ENCODE data around the gene VSIR. TPM values are rescaled to one million over a fixed set of nuclear protein-coding genes. Genes with fewer than 3 reads are reported as not detected.

Gene VSIR
- total RNA-seq, 4 donors from 2014 or later: 37.8 to 118 (median 90.3) TPM

DNA sequence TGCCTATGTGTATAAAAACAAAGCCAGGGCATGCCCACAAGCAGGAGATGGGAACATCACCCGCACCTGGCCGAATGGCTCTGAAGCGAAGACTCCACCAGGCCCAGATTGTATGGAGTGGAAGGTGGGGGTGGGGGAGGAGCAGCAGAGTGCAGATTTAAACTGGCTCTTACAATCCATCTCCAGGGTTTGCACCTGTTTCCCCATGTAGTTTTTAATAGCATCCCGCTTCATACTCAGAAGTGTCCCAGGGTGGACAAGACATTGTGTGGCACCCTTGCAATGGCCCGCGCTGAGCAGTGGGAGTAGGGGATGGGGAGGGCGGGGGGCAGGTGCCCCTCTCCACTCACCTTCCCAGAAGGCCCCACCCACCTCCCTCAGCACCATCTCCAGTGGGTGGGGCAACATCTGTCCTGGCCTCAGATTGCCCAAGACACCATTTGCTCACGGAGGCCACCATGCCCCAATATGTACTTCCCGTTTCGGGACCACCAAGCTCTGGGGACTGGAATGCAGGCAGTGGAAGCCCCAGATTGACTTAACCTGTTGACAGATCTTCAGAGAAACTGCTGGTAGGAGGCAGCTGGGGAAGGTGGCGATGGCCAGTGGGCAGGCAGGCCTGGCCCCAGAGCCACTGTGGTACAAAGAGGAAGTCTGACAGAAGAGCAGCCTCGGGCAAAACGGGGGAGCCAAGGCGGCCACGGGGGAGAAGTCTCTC, 23.0 kb downstream of the VSIR start:
- peaks cover 37 to 59% (median 58%) of the 10 kb centered on the region in 4 donors for H3K36me3 ChIP-seq
- H3K27me3 ChIP-seq: no peaks in the 10 kb centered on the region
- TF ChIP-seq EP300 (IDR thresholded peaks at IDR 0.05): no peak
- TF ChIP-seq, protein P1, sequence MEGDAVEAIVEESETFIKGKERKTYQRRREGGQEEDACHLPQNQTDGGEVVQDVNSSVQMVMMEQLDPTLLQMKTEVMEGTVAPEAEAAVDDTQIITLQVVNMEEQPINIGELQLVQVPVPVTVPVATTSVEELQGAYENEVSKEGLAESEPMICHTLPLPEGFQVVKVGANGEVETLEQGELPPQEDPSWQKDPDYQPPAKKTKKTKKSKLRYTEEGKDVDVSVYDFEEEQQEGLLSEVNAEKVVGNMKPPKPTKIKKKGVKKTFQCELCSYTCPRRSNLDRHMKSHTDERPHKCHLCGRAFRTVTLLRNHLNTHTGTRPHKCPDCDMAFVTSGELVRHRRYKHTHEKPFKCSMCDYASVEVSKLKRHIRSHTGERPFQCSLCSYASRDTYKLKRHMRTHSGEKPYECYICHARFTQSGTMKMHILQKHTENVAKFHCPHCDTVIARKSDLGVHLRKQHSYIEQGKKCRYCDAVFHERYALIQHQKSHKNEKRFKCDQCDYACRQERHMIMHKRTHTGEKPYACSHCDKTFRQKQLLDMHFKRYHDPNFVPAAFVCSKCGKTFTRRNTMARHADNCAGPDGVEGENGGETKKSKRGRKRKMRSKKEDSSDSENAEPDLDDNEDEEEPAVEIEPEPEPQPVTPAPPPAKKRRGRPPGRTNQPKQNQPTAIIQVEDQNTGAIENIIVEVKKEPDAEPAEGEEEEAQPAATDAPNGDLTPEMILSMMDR (IDR thresholded peaks at IDR 0.05): no peak
- no peak for TF ChIP-seq POLR2AphosphoS5 (IDR thresholded peaks at IDR 0.05)
- no peak for TF ChIP-seq POLR2A (IDR thresholded peaks at IDR 0.05; ENCODE audit: low read depth)
- H3K4me1 ChIP-seq: peaks cover 72 to 91% (median 86%) of the 10 kb centered on the region in 4 donors
- intact Hi-C loops (cut with DNase I): no loop called here
- DNase-seq (ENCODE audit: extremely low spot score): no peak
- H3K4me3 ChIP-seq: no peak overlapping the region
- no peaks in the 10 kb centered on the region for H3K9me3 ChIP-seq
- H3K27ac ChIP-seq (replicated peaks in 1 of 4): peak overlapping the region; percentile 64 to 76 (median 68)
- WGBS: 80% methylated on average over 14 of the region's 15 CpGs

DNA sequence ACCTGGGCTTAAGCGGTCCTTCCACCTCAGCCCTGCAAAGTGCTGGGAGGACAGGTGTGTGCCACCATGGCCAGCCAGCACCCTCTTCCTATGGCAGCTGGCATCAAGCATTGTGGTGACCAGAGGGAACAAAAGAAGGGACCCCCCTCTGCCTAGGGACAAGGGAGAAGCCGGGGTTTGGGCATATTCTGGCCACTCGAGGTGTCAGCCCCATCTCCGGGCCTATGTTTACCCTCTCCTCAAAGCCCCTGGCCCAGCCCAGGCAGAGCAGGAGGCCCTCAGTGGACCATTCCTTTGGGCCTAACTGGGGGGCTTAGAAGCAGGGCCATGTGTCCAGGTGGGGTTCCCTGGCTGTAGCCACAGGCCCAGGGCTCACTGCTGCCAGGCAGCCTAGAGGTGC, 23.9 kb downstream of the VSIR start:
- Histone ChIP-seq H3K4me3 (no peak overlapping the region), H3K36me3 (peaks cover 35 to 50% (median 49%) of the 10 kb centered on the region in 4 donors), H3K9me3 (no peaks in the 10 kb centered on the region), H3K27me3 (no peaks in the 10 kb centered on the region), H3K4me1 (peaks cover 65 to 83% (median 78%) of the 10 kb centered on the region in 4 donors), H3K27ac (replicated peaks in 1 of 4) (peak overlapping the region; percentile 64 to 76 (median 68))
- no peak for DNase-seq (ENCODE audit: extremely low spot score)
- intact Hi-C loops (cut with DNase I): no loop called here
- TF ChIP-seq POLR2AphosphoS5 (IDR thresholded peaks at IDR 0.05) (no peak), EP300 (IDR thresholded peaks at IDR 0.05) (no peak), POLR2A (IDR thresholded peaks at IDR 0.05; ENCODE audit: low read depth) (no peak)
- TF ChIP-seq, protein P1 (IDR thresholded peaks at IDR 0.05): no peak
- WGBS: 86% methylated on average over 1 of the region's 4 CpGs

DNA sequence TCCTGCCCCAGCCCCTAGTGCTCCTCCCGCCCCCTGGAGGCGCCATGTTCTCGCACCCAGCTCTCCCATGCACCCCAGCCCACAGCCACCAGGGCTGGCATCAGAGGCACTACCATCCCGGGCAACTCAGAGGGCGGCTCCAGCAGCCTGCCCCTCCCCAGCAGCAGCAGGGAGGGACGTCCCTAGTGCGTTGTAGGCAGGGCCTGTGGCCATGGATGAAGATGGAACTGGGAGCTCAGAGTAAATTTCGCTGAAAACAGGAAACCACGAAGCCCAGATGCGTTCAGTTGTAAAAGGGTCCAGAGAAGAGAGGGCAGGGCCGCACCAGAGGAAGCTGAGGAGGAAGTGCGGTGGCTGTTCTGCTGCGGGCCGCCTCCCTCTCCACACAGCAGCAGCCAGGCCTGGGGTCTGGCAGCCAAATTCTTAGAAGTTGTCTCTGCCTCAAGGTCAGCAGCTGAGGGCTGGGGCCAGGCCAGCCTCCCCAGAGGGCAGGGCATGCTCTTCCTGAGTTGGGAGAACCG, 24.6 kb downstream of the VSIR start:
- peaks cover 58 to 76% (median 71%) of the 10 kb centered on the region in 4 donors for H3K4me1 ChIP-seq
- no peak overlapping the region for H3K4me3 ChIP-seq
- TF ChIP-seq POLR2AphosphoS5 (IDR thresholded peaks at IDR 0.05): peak; percentile 54 to 55
- no peak for TF ChIP-seq EP300 (IDR thresholded peaks at IDR 0.05)
- TF ChIP-seq, protein P1 (IDR thresholded peaks at IDR 0.05): no peak
- TF ChIP-seq POLR2A (IDR thresholded peaks at IDR 0.05; ENCODE audit: low read depth): no peak
- 32% methylated on average over 5 of the region's 15 CpGs for WGBS
- no peaks in the 10 kb centered on the region for H3K27me3 ChIP-seq
- intact Hi-C loops (cut with DNase I): no loop called here
- DNase-seq (ENCODE audit: extremely low spot score): peak; percentile 94
- H3K9me3 ChIP-seq: no peaks in the 10 kb centered on the region
- H3K36me3 ChIP-seq: peaks cover 29 to 43% (median 43%) of the 10 kb centered on the region in 4 donors
- H3K27ac ChIP-seq (replicated peaks in 1 of 4): peak overlapping the region; percentile 64 to 76 (median 68)

DNA sequence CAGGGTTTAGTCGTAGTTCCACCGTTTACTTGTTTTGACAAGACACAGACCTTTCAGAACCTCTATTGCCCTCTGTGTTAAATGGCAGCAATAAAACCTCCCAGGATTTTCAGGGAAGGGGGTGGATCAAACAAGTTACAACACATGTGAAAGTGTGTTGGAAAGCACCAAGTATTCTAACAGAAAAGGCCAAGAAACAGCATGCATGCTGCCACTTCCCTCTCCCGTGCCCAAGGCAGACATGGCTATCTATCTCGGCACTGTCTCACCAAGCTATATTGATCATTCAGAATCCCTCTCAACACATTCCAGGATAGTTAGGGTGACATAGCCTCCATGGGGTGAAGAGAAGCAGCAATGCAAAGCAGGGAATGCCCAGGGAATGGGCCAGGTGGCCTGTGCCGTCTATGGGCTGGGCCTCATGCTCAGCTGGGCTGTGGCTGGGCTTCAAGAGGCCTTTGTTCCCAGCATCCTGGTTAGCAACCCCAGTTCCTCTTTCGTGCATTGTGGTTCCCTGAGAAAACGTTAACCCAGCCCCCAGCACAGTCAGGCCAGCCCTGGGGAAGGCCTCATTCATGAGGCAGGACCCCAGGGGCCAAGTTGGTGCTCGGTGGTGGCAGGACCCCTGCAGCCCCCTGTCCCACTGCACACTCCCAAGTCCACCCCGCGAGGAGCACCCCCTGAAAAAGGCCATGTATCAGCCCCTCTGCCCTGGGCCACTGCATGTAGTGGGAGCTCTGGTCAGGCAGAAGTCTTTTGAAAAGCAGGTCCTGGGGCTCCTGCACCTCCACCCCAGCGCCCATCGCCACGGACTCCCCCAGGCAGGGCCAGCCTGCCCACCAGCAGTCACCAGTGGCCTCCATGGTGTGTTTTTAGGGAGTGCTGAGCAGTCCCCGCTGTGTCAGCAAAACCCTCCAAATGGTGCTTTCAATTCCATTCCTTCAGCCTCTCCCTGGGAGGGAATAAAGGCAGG, 25.5 kb downstream of the VSIR start:
- Histone ChIP-seq H3K4me1 (peaks cover 58 to 72% (median 68%) of the 10 kb centered on the region in 4 donors), H3K27me3 (no peaks in the 10 kb centered on the region), H3K36me3 (peaks cover 26 to 35% (median 34%) of the 10 kb centered on the region in 4 donors), H3K27ac (replicated peaks in 1 of 4) (peak overlapping the region; percentile 64 to 76 (median 68)), H3K9me3 (peaks cover 0 to 4% (median 0%) of the 10 kb centered on the region in 4 donors), H3K4me3 (no peak overlapping the region)
- no peak for DNase-seq (ENCODE audit: extremely low spot score)
- WGBS: 68% methylated on average over 10 of the region's 14 CpGs
- TF ChIP-seq POLR2AphosphoS5 (IDR thresholded peaks at IDR 0.05) (peak in 1 of 2 donors; percentile 7), EP300 (IDR thresholded peaks at IDR 0.05) (no peak)
- intact Hi-C loops (cut with DNase I): no loop called here
